GM21717 (cell line): ENCODE measurements around the gene DCTN2.
"Not testable (repeated sequence)": the region's sequence is repeated elsewhere in the genome, so short reads cannot be mapped to it uniquely, and the experiment has no call there.

Source experiments
- ATAC-seq: cut with Tn5 transposase; IDR thresholded peaks from one replicate; pipeline ENCODE4 v1.9.1; 2021; ENCODE audit warnings: mild to moderate bottlenecking, moderate library complexity; ENCODE audit not compliant: unreplicated experiment

The DCTN2 gene

GRCh38 chr12:57495051-57495701 lies 51.8 kb downstream of the DCTN2 start:
- ATAC-seq = not testable (repeated sequence)

- no peak for ATAC-seq
Observed at GRCh38 chr12:57491393-57492280, 55.4 kb downstream of the DCTN2 start.

- ATAC-seq = no peak
Observed at GRCh38 chr12:57490126-57490525, 56.9 kb downstream of the DCTN2 start.

GRCh38 chr12:57489157-57489641 lies 57.8 kb downstream of the DCTN2 start:
- ATAC-seq = no peak

- ATAC-seq = no peak
Observed at GRCh38 chr12:57488402-57489156, 58.4 kb downstream of the DCTN2 start.

GRCh38 chr12:57487597-57488401 lies 59.2 kb downstream of the DCTN2 start, which contains the start of gene MARS1:
MARS1 (plus strand) TSS chr12:57488068; CDS start chr12:57488091, 23 bp downstream.
- peak; percentile 95 for ATAC-seq

GRCh38 chr12:57487055-57487596 lies 59.9 kb downstream of the DCTN2 start:
- no peak for ATAC-seq

- ATAC-seq = no peak
Observed at GRCh38 chr12:57485695-57486094, 61.3 kb downstream of the DCTN2 start.

- no peak for ATAC-seq
Observed at GRCh38 chr12:57483466-57483865, 63.5 kb downstream of the DCTN2 start.

GRCh38 chr12:57481671-57482070 lies 65.3 kb downstream of the DCTN2 start:
- ATAC-seq = no peak
